ENCODE measurements around the gene MAML3.
A peak's percentile ranks its signal among the peaks of the same experiment; 100 is the strongest.

Gene MAML3

GRCh38 chr4:139761461-139761860 lies 392.5 kb downstream of the MAML3 start:
- no peak overlapping the region for H3K4me3 ChIP-seq (ENCODE audit: low read depth, low read length)
- no peak for TF ChIP-seq POLR2A (IDR thresholded peaks at IDR 0.05; ENCODE audit: extremely low read depth, insufficient read length)
- TF ChIP-seq CTCF (IDR thresholded peaks at IDR 0.05; ENCODE audit: low read depth, low read length) = peak; percentile 34
- no peak for TF ChIP-seq MYC (IDR thresholded peaks at IDR 0.05; ENCODE audit: low read depth, low read length)
- no peak for TF ChIP-seq MAX (IDR thresholded peaks at IDR 0.05; ENCODE audit: low read depth, low read length)
- DNase-seq (ENCODE audit: low read depth) = peak; percentile 67

GRCh38 chr4:139760567-139760966 lies 393.4 kb downstream of the MAML3 start:
- no peak for TF ChIP-seq POLR2A (IDR thresholded peaks at IDR 0.05; ENCODE audit: extremely low read depth, insufficient read length)
- TF ChIP-seq MYC (IDR thresholded peaks at IDR 0.05; ENCODE audit: low read depth, low read length) = no peak
- no peak overlapping the region for H3K4me3 ChIP-seq (ENCODE audit: low read depth, low read length)
- DNase-seq (ENCODE audit: low read depth) = no peak

GRCh38 chr4:139759097-139759496 lies 394.9 kb downstream of the MAML3 start:
- DNase-seq (ENCODE audit: low read depth) = no peak
- TF ChIP-seq POLR2A (IDR thresholded peaks at IDR 0.05; ENCODE audit: extremely low read depth, insufficient read length) (no peak), MAX (IDR thresholded peaks at IDR 0.05; ENCODE audit: low read depth, low read length) (no peak), MYC (IDR thresholded peaks at IDR 0.05; ENCODE audit: low read depth, low read length) (no peak), CTCF (IDR thresholded peaks at IDR 0.05; ENCODE audit: low read depth, low read length) (no peak)
- H3K4me3 ChIP-seq (ENCODE audit: low read depth, low read length) = no peak overlapping the region

GRCh38 chr4:139756391-139757180 lies 397.4 kb downstream of the MAML3 start:
- TF ChIP-seq MAX (IDR thresholded peaks at IDR 0.05; ENCODE audit: low read depth, low read length) (no peak), MYC (IDR thresholded peaks at IDR 0.05; ENCODE audit: low read depth, low read length) (no peak), CTCF (IDR thresholded peaks at IDR 0.05; ENCODE audit: low read depth, low read length) (no peak), POLR2A (IDR thresholded peaks at IDR 0.05; ENCODE audit: extremely low read depth, insufficient read length) (no peak)
- no peak overlapping the region for H3K4me3 ChIP-seq (ENCODE audit: low read depth, low read length)
- DNase-seq (ENCODE audit: low read depth) = no peak

DNA sequence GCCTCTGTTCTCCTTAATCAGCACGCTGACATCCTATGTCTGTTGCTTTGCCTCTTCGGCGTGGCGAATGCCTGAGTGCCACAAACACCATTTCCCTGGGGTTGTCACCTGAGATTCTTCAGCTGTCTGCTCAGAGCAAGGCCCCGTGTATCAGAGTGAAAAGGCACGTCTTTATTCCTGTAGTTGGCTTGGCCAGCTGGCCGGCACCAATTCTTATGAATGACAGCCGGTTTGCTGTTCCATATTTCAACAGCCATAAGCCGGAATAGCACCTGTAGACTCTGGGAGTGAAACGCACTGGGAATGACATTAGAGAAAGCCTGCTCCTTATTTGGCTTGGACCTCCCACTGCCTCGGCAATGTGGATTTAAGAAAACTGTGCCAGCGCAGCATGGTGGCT lies 399.0 kb downstream of the MAML3 start:
- DNase-seq (ENCODE audit: low read depth) = no peak
- H3K4me3 ChIP-seq (ENCODE audit: low read depth, low read length) = no peak overlapping the region
- no peak for TF ChIP-seq MYC (IDR thresholded peaks at IDR 0.05; ENCODE audit: low read depth, low read length)
- no peak for TF ChIP-seq POLR2A (IDR thresholded peaks at IDR 0.05; ENCODE audit: extremely low read depth, insufficient read length)
- TF ChIP-seq CTCF (IDR thresholded peaks at IDR 0.05; ENCODE audit: low read depth, low read length) = no peak
- TF ChIP-seq MAX (IDR thresholded peaks at IDR 0.05; ENCODE audit: low read depth, low read length) = no peak

DNA sequence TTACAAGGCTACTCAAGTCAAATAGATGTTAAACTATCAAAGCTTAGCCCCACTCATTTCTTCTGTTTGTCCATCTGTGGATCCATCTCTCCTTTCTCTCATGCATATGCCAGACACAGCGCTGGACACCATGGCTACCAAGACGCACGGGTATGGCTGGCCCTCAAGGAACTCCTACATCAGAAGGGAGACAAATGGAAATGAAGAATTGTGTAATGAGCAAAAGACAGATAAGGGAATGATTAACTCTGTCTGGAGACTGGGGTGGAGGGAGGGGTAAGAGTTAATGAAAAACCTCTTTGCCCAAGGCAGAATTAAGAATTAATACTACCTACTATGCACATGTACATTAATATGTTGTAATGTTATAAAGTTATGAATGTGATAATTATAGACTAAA lies 400.3 kb downstream of the MAML3 start:
- DNase-seq (ENCODE audit: low read depth) = no peak
- no peak overlapping the region for H3K4me3 ChIP-seq (ENCODE audit: low read depth, low read length)
- no peak for TF ChIP-seq MYC (IDR thresholded peaks at IDR 0.05; ENCODE audit: low read depth, low read length)

Measured in NB4 (cell line).